SK-N-SH (cell line): ENCODE measurements around the gene TBCE. TPM values are rescaled to one million over a fixed set of nuclear protein-coding genes. Genes with fewer than 3 reads are reported as not detected.

ENCODE experiments used
- CTCF ChIA-PET: fragments of 300-600, 350-600 bp; formaldehyde crosslinking; extraction: SDS; loops from one replicate; lab custom pipeline; 2021; lab: Yijun Ruan, JAX
- POLR2A ChIA-PET: fragments of 350-600 bp; sonication (Branson Sonifier 250); formaldehyde crosslinking; extraction: SDS; loops from one replicate; lab custom pipeline; 2020; ENCODE audit warnings: antibody characterized with exemption, inconsistent platforms; lab: Yijun Ruan, JAX
- DNase-seq: peaks from one replicate; pipeline ENCODE4 v3.0.0; 2012
- H2AFZ ChIP-seq: fragments of 200-600 bp; sonication (generic); 2 replicates; pipeline ENCODE4 v1.8.1; 2016; ENCODE audit warnings: antibody characterized with exemption, mild to moderate bottlenecking, low read depth
- H3F3A ChIP-seq: fragments of 200-600 bp; sonication (generic); replicated peaks from 2 replicates; pipeline ENCODE3; 2016; ENCODE audit warnings: antibody characterized with exemption, mild to moderate bottlenecking; ENCODE audit not compliant: insufficient read depth
- H3K27ac ChIP-seq, 2 experiments: fragments of 200-500 bp in 1 of 2; fragments of 200-600 bp in 1 of 2; sonication (Bioruptor generic) in 1 of 2; sonication (generic), shearing (Covaris generic) in 1 of 2; 2 replicates each; pipeline versions ENCODE4 v1.5.1 to v1.6.1; 2014 to 2016; ENCODE audit warnings: low read depth in 2 of 2, inconsistent platforms in 1 of 2, low read length in 1 of 2, mild to moderate bottlenecking in 1 of 2, mixed read lengths in 1 of 2
- H3K27me3 ChIP-seq: fragments of 200-600 bp; sonication (generic), shearing (Covaris generic); 2 replicates; pipeline ENCODE4 v1.6.1; 2016; ENCODE audit warnings: mixed run types; ENCODE audit not compliant: insufficient read depth
- H3K36me3 ChIP-seq, 2 experiments: fragments of 200-500 bp in 1 of 2; fragments of 200-600 bp in 1 of 2; sonication (Bioruptor generic) in 1 of 2; sonication (generic) in 1 of 2; replicated peaks in 1 of 2; 2 replicates each; pipeline versions ENCODE3 to v1.5.1; 2014 to 2016; ENCODE audit warnings: low read length in 1 of 2, mild to moderate bottlenecking in 1 of 2; ENCODE audit not compliant: insufficient read depth in 2 of 2, control insufficient read depth in 1 of 2
- H3K4me1 ChIP-seq, 2 experiments: fragments of 200-500 bp in 1 of 2; fragments of 200-600 bp in 1 of 2; sonication (Bioruptor generic) in 1 of 2; sonication (generic), shearing (Covaris generic) in 1 of 2; 2 replicates each; pipeline versions ENCODE4 v1.5.1 to v1.6.1; 2014 to 2016; ENCODE audit warnings: low read depth in 1 of 2, low read length in 1 of 2, mixed run types in 1 of 2; ENCODE audit not compliant: insufficient read depth in 2 of 2, control insufficient read depth in 1 of 2
- H3K4me2 ChIP-seq: fragments of 200-600 bp; sonication (generic), shearing (Covaris generic); 2 replicates; pipeline ENCODE4 v1.6.1; 2017; ENCODE audit warnings: mixed run types
- H3K4me3 ChIP-seq, 2 experiments: fragments of 200-500 bp in 1 of 2; fragments of 200-600 bp in 1 of 2; sonication (Bioruptor generic) in 1 of 2; sonication (generic), shearing (Covaris generic) in 1 of 2; 2 replicates each; pipeline versions ENCODE4 v1.5.1 to v1.8.1; 2014 to 2016; ENCODE audit warnings: low read depth in 2 of 2, inconsistent platforms in 1 of 2, low read length in 1 of 2, mild to moderate bottlenecking in 1 of 2, mixed read lengths in 1 of 2, moderate library complexity in 1 of 2
- H3K79me2 ChIP-seq: fragments of 200-600 bp; sonication (generic); 2 replicates; pipeline ENCODE4 v1.8.1; 2017; ENCODE audit warnings: mild to moderate bottlenecking; ENCODE audit not compliant: insufficient read depth
- H3K9ac ChIP-seq: fragments of 200-600 bp; sonication (generic); 2 replicates; pipeline ENCODE4 v1.6.1; 2017; ENCODE audit warnings: mixed run types
- H3K9me2 ChIP-seq: fragments of 200-600 bp; sonication (generic); 2 replicates; pipeline ENCODE4 v1.6.1; 2017; ENCODE audit warnings: mixed run types
- H3K9me3 ChIP-seq: fragments of 200-600 bp; sonication (generic); 2 replicates; pipeline ENCODE4 v1.6.1; 2017; ENCODE audit warnings: mixed run types, mild to moderate bottlenecking, moderate library complexity
- H4K20me1 ChIP-seq: fragments of 200-600 bp; sonication (generic); 2 replicates; pipeline ENCODE4 v1.6.1; 2017; ENCODE audit warnings: mild to moderate bottlenecking, mixed run types; ENCODE audit not compliant: insufficient read depth
- CHD2 ChIP-seq: fragments of 150-350 bp; IDR thresholded peaks from 2 replicates; pipeline ENCODE4 v1.6.1; 2018; ENCODE audit warnings: low read length; ENCODE audit not compliant: partially characterized antibody
- FOSL2 ChIP-seq: IDR thresholded peaks from 2 replicates; pipeline ENCODE4 v1.4.0; 2012; ENCODE audit warnings: low read depth, mild to moderate bottlenecking, moderate library complexity, borderline replicate concordance
- FOXJ3 ChIP-seq: sonication (generic); formaldehyde crosslinking; IDR thresholded peaks from 2 replicates; pipeline ENCODE4 v1.5.1; 2020; ENCODE audit warnings: mild to moderate bottlenecking, missing genetic modification reagents
- FOXM1 ChIP-seq: IDR thresholded peaks from 2 replicates; pipeline ENCODE4 v1.4.0; 2012; ENCODE audit warnings: low read depth, mild to moderate bottlenecking
- GATA2 ChIP-seq: sonication (generic); formaldehyde crosslinking; IDR thresholded peaks from 2 replicates; pipeline ENCODE4 v1.5.0; 2020; ENCODE audit warnings: mild to moderate bottlenecking, missing genetic modification reagents
- IRF3 ChIP-seq: fragments of 150-350 bp; IDR thresholded peaks from 2 replicates; pipeline ENCODE4 v1.6.1; 2016; ENCODE audit warnings: mild to moderate bottlenecking, low read depth, low read length
- MEF2A ChIP-seq: IDR thresholded peaks from 2 replicates; pipeline ENCODE4 v1.4.0; 2012; ENCODE audit warnings: low read depth, borderline replicate concordance
- MXI1 ChIP-seq: IDR thresholded peaks from 2 replicates; pipeline ENCODE4 v1.6.1; 2012; ENCODE audit warnings: mild to moderate bottlenecking, low read depth, low read length, improper control_type of control experiment
- NRF1 ChIP-seq: IDR thresholded peaks from 2 replicates; pipeline ENCODE4 v1.6.1; 2012; ENCODE audit warnings: low read depth, mild to moderate bottlenecking, low read length
- RCOR1 ChIP-seq: fragments of 150-350 bp; IDR thresholded peaks from 2 replicates; pipeline ENCODE4 v1.6.1; 2017; ENCODE audit warnings: antibody characterized with exemption, low read length
- REST ChIP-seq: IDR thresholded peaks from 2 replicates; pipeline ENCODE4 v1.6.1; 2012; ENCODE audit warnings: mild to moderate bottlenecking, low read depth, low read length, moderate library complexity
- RXRA ChIP-seq: IDR thresholded peaks from 2 replicates; pipeline ENCODE4 v1.4.0; 2012; ENCODE audit warnings: low read depth, mild to moderate bottlenecking, borderline replicate concordance
- SIN3A ChIP-seq: IDR thresholded peaks from 2 replicates; pipeline ENCODE4 v1.6.1; 2012; ENCODE audit warnings: low read depth, mild to moderate bottlenecking, low read length, moderate library complexity, borderline replicate concordance
- SMC3 ChIP-seq: IDR thresholded peaks from 2 replicates; pipeline ENCODE4 v1.6.1; 2012; ENCODE audit warnings: low read depth, low read length, improper control_type of control experiment
- YY1 ChIP-seq: IDR thresholded peaks from 2 replicates; pipeline ENCODE4 v1.4.0; 2012; ENCODE audit warnings: low read depth, mild to moderate bottlenecking
- WGBS: methylation state at CpG from one replicate; pipeline ENCODE4 v1.1.6; 2017; ENCODE audit warnings: low lambda C conversion rate; 5-methylcytosine and 5-hydroxymethylcytosine counted together
- polyA plus RNA-seq, 3 experiments: library from polyadenylated mRNA; depleted of rRNA; stranded (reverse); fragments of >200 nt; gene quantifications; 2 replicates each; pipeline ENCODE4 v1.2.3, GENCODE V29; 2012

TBCE gene
- polyA plus RNA-seq, 1 of the 3 experiments (the other 2 are of a cell fraction) = 18.3 TPM

DNA sequence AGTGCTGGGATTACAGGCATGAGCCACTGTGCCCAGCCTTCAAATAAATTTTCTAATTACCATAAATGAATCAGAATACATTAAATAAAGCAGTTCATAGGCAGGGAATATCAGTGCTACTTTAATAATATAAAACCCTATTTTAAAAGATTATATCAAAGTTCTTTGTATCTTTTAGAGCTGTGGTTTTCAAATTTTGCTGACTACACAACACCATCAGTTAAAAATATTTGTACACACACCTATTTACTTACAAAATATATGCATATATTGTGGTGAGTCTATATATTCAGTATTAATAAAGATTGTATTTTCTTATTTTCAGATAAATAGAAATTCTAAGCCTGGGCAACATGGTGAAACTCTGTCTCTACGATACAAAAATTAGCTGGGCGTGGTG lies 118.3 kb downstream of the TBCE start:
- ChIA-PET CTCF (interaction anchor here (1.1 kb wide), 1 partner anchor 13 kb away, joined by 4 read pairs; no protein-coding TSS in a partner anchor), POLR2A (no interaction called here)
- 100% methylated on average over 2 of the region's 2 CpGs for WGBS
- Histone ChIP-seq H3K4me3 (no peak overlapping the region), H3K79me2 (no peaks in the 10 kb centered on the region; the same call in 1 of the 2 replicates), H4K20me1 (no peaks in the 10 kb centered on the region), H3K9me2 (no peaks in the 10 kb centered on the region), H3K9me3 (no peaks in the 10 kb centered on the region), H3K4me2 (no peak overlapping the region), H2AFZ (no peak overlapping the region), H3K27me3 (no peaks in the 10 kb centered on the region), H3K27ac (no peak overlapping the region), H3K9ac (no peak overlapping the region), H3K36me3 (peaks cover 45 to 57% of the 10 kb centered on the region in 2 experiments), H3K4me1 (no peaks in the 10 kb centered on the region), H3F3A (no peaks in the 10 kb centered on the region)
- no peak for DNase-seq
- no peak for TF ChIP-seq RCOR1
- TF ChIP-seq FOSL2 = no peak
- TF ChIP-seq NRF1 = no peak
- TF ChIP-seq SMC3 = no peak
- TF ChIP-seq FOXM1 = no peak
- no peak for TF ChIP-seq YY1
- no peak for TF ChIP-seq SIN3A
- no peak for TF ChIP-seq CHD2
- no peak for TF ChIP-seq REST
- TF ChIP-seq GATA2 (CRISPR knock-in tag) = no peak
- no peak for TF ChIP-seq IRF3
- no peak for TF ChIP-seq FOXJ3 (CRISPR knock-in tag)
- no peak for TF ChIP-seq MEF2A
- TF ChIP-seq MXI1 = no peak
- no peak for TF ChIP-seq RXRA
